ENCODE results near the gene ACTG1.
A peak's percentile ranks its signal among the peaks of the same experiment; 100 is the strongest.

ACTG1 gene

GRCh38 chr17:81512562-81513371 lies at the start of gene ACTG1:
Gene ACTG1 (minus strand): TSS chr17:81512799. CDS start chr17:81512354, 445 bp downstream.
- peak; percentile 80 to 85 for DNase-seq (ENCODE audit: extremely low read depth in 1 of 2, low read depth in 1 of 2)

- DNase-seq (ENCODE audit: extremely low read depth in 1 of 2, low read depth in 1 of 2) = no peak
Observed at GRCh38 chr17:81561494-81561885, 48.9 kb upstream of the ACTG1 start.

GRCh38 chr17:81558941-81559806 lies 46.6 kb upstream of the ACTG1 start:
- no peak for DNase-seq (ENCODE audit: extremely low read depth in 1 of 2, low read depth in 1 of 2)

GRCh38 chr17:81558115-81558468 lies 45.5 kb upstream of the ACTG1 start:
- no peak for DNase-seq (ENCODE audit: extremely low read depth in 1 of 2, low read depth in 1 of 2)

- DNase-seq (ENCODE audit: extremely low read depth in 1 of 2, low read depth in 1 of 2) = no peak
Observed at GRCh38 chr17:81557276-81558114, 44.9 kb upstream of the ACTG1 start.

- DNase-seq (ENCODE audit: extremely low read depth in 1 of 2, low read depth in 1 of 2) = no peak
Observed at GRCh38 chr17:81556863-81557262, 44.3 kb upstream of the ACTG1 start.

GRCh38 chr17:81556175-81556691 lies 43.6 kb upstream of the ACTG1 start:
- DNase-seq (ENCODE audit: extremely low read depth in 1 of 2, low read depth in 1 of 2) = no peak

GRCh38 chr17:81553616-81554181 lies 41.1 kb upstream of the ACTG1 start:
- no peak for DNase-seq (ENCODE audit: extremely low read depth in 1 of 2, low read depth in 1 of 2)

- DNase-seq (ENCODE audit: extremely low read depth in 1 of 2, low read depth in 1 of 2) = peak; percentile 55 to 76
Observed at GRCh38 chr17:81553018-81553615, 40.5 kb upstream of the ACTG1 start.

- DNase-seq (ENCODE audit: extremely low read depth in 1 of 2, low read depth in 1 of 2) = peak; percentile 70 to 71
Observed at GRCh38 chr17:81552244-81553017, 39.8 kb upstream of the ACTG1 start, which contains the start of gene FAAP100. Gene FAAP100 (minus strand): TSS chr17:81552353. CDS start chr17:81552330, 23 bp downstream.

- no peak for DNase-seq (ENCODE audit: extremely low read depth in 1 of 2, low read depth in 1 of 2)
Observed at GRCh38 chr17:81551458-81552243, 39.1 kb upstream of the ACTG1 start.

- DNase-seq (ENCODE audit: extremely low read depth in 1 of 2, low read depth in 1 of 2) = no peak
Observed at GRCh38 chr17:81550830-81551457, 38.3 kb upstream of the ACTG1 start.

GRCh38 chr17:81550285-81550684 lies 37.7 kb upstream of the ACTG1 start:
- no peak for DNase-seq (ENCODE audit: extremely low read depth in 1 of 2, low read depth in 1 of 2)

GRCh38 chr17:81549826-81550225 lies 37.2 kb upstream of the ACTG1 start:
- no peak for DNase-seq (ENCODE audit: extremely low read depth in 1 of 2, low read depth in 1 of 2)

GRCh38 chr17:81549031-81549557 lies 36.5 kb upstream of the ACTG1 start:
- DNase-seq (ENCODE audit: extremely low read depth in 1 of 2, low read depth in 1 of 2) = no peak

GRCh38 chr17:81547614-81547982 lies 35.0 kb upstream of the ACTG1 start:
- no peak for DNase-seq (ENCODE audit: extremely low read depth in 1 of 2, low read depth in 1 of 2)

GRCh38 chr17:81546906-81547613 lies 34.5 kb upstream of the ACTG1 start:
- DNase-seq (ENCODE audit: extremely low read depth in 1 of 2, low read depth in 1 of 2) = no peak
